Activated gamma-delta T cell (primary cell): ENCODE measurements around the gene WNT7B.
"Not testable (repeated sequence)": the region's sequence is repeated elsewhere in the genome, so short reads cannot be mapped to it uniquely, and the experiment has no call there.

Experiments
- DNase-seq: peaks from one replicate; lab custom pipeline; 2025; lab: John Stamatoyannopoulos, UW

WNT7B gene

DNA sequence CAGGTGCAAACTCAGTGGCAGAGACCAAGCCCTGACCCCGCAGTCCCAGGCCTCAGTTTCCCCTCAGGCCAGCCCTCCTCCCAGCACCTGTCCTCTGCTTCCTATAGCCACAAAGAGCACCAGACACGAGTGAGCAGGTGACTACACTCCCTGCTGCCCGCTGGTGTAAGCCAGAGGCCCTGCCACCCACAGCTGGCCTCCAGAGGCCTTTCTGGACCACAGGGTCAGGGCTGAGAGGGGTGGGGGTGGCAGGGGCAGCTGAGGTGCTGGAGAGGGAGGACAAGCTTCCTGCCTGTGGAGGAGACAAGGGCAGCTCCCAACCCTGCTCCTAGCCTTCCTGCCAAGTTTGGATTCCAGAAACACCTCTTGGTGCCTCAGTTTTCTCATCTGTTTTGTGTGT lies 31.3 kb upstream of the WNT7B start:
- no peak for DNase-seq

DNA sequence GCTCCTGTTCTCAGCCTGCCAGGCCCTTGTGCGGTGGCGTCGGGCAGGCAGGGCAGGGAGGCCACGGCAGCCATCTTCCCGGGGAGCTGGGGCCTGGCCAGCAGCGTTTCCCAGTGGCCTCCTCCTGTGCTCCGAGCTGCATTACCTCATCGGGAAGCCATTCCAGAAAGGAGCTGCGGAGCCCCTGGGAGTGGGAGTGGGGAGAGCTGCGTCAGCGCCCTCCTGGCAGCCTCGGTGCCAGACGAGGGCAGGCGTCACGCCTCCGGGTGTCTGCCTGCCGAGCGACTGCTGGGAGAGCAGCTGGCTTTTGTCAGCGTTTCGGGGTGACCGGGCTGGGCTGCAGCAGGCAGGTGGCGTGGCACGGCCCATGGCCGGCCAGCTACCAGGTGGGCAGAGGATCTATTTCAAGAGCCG lies 30.9 kb upstream of the WNT7B start:
- no peak for DNase-seq

DNA sequence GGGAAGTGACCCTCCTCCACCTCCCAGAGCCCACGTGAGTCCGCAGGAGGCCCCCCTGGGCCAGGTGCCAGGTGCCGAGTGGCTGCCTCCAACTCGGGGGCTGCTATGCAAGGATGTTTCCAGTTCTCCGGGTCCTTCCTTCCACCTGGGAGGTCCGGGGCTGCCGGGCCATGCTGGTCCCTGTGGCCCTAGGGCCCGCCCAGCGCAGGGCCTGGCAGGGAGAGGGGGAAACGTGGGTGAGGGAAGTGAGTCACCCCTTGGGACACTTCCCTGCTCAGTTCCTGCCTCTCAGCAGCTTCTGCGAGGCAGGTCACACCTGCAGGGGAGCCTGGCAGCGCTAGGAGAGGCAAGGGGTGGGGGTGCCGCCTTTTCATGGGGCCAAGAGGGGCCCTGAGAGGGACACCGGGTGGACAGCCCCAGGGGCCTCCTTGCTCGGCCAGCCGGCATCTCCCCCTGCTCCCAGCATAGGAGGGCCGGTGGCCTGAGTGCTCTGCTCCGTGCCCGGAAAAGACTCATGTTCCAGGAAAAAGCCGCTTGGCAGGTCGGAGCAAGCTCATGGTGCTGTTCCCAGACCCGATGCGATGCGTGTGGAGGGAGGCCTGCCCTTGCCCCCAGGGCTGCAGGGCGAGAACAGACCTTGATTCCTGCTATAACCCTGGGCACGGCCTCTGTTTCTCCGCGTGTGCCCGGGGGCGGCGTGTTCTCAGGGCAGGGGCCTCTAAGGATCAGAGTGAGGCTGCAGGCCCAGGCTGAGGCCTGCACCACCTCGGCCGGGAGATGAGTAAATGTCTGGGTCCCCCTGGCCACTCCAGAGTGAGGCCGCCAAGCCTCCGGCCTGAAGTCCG lies 30.3 kb upstream of the WNT7B start:
- no peak for DNase-seq

DNA sequence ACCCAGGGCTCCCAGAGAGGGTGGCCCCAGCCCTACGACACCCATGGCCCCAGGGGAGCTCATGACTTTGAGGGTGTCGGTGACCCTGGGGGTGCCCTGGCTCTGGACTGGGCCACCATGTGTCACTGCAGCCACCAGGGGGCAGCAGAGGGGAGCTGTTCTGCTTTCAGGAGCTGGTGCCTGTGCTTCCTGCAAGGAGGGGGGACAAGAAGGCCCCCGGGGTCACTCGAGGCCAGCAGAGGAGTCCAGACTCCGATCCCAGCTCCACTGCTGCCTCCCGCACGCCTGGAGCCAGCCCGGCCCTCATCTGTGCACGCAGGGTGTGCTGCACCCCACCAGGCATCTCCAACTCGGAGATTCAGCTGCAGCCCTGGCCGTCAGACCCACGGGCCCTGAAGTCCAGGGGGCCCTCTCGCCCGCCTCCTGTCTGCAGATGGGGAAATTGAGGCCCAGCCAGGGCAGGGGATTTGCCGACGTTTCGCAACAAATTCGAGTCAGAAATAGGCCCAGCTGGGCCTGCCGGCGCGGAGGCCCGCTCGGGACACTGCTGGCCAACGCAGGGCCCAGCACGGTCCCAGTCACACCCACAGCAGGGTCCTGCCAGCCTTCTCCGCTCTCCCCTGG lies 29.5 kb upstream of the WNT7B start:
- DNase-seq = peak; percentile 44

DNA sequence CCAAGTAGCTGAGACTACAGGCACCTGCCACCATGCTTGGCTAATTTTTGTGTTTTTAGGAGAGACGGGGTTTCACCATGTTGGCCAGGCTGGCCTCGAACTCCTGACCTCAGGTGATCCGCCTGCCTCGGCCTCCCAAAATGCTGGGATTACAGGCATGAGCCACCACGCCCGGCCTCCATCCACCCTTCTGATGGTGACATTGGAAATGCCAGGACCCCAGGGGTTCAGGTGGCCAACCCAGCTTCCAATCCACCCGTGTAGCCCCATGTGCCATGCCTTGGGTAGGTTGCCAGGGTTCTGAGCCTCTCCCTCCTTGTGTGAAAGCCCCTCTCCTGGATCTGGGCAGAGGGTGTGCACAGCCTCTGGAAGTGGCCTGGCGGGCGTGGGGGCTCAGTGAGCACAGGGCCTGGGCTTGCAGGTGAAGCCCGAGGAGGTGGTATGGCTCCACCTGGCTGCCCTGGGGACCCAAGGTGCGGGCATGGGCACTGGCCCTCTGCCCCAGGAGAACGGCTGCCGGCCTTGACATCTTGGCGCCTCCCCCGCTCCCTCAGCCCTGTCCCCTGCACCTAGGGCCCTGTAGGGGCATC lies 28.2 kb upstream of the WNT7B start:
- not testable (repeated sequence) for DNase-seq

DNA sequence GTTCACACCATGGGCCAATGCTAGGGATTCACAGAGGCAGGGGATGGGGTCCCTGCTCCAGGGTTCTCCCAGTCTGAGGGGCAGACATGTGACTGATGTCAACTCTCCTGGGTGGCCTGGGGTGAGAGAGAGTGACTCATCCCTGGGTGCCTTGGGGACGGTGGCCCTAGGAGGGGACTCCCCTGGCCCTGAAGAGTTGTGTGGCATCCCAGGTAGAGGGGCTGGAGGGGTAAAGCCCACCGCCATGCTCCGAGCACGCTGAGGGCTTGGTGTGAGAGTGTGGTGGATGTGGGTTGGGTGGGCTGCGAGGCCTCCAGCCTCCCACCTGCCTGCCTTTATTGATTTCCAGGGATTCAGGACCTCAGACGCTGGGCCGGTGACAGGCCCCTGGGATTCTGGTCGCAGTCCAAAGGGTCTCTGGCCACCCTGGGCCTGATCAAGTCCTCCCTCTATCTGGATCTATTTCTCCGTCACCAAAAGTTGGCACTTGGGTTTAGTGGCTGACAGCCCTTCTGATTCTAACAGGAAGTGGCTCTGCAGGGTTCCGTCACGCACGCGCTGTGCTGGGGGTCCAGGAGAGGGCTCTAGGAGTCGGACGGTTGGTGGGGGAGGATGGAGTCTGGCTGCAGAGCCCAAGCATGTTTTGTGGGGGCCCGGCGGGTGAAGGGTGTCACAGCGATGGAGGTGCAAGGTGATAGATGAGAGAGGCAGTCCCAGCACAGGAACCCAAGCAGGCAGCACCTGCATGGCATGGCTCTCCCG lies 27.3 kb upstream of the WNT7B start:
- DNase-seq = peak; percentile 34

DNA sequence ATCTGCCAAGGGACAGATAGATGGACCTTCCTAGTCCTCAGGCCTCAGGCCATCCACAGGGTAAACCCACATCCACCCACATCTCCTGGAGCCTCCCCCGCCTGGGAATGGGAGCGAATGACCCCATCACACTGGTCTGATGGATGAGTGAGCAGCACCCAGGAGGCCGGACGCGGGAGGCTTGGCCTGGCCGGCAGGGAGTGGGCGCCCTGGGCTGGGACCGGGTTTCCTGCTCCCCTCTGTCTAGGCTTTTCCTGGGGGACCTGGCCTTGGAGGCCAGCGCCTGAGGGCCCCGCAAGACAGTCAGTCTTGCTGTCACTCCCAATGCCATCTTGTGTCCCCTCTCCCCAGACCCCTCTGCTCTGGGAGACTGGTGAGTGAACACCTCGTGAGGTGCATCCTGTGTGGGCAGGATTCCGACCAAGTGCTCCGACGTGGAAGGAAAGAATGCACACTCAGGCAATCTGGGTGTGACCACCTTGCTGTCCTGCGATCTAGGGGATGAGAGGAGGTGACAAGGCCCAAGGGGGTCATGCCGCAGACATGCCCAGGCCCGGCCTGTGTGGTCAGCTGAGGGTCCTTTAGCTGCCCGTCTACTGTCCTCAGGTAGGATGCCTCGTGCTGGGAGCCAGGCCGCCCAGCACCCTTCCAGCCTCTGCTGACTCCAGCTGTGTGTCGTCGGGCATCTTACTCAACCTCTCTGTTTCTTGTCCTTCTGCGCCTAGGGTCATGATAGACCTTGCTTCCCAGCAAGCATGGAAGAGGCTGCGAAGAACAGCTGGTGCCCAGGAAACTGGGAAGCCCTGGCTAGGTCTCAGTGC lies 26.5 kb upstream of the WNT7B start:
- DNase-seq = no peak

DNA sequence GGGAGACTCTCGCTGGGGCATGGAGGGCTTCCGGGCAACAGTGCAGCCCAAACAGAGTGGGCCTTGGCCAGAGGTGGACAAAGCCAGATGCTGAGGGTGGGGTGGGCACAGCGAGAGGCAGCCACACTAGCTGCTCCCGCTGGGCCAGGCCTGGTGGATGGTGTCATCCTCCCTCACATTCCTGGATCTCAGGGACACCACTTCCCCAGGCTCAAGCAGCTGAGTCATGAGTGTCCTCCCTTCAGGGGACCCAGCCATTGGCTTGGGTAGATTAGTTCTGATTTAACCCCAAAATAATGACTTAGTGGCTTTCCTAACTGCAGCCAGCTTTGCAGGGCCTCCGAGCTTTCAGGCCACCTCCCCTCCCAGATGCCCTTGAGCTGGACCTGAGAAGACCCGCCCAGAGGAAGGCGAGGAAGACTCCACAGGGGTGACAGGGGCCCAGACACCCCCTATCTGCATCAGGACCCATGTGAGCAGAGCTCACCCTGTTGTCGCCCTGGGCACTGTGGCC lies 25.9 kb upstream of the WNT7B start:
- no peak for DNase-seq

DNA sequence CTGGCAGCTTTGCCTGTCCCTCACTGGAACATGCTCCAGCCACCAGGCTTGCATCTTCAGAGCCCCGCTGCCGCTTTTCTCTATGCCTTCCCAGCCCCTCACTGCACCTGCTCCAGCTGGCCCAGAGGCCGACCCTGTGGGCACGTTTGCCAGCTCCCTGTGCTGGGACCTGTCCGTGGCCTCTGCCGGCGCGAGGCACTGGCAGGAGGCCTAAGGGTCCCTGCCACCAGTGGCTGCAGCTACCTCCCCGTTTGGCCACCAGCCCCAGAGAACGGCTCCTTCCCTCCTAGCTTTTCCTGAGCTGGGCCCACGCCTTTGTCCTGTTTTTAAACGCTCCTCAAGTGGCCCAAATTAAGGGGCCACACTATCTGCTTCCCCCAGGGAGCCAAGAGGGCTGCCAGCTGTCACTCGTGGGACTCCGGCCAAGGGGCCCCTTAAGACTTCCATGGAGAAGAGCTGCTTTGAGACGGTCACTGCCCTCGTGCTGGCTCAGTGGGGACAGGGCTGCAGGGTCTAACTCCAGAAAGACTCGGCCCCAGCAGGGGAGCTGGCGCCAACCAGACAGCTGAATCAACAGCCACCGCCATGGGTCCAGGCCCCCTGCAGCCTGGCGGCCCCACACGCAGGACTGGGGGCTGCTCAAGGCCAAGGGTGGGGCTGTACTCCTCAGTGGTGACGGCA lies 24.6 kb upstream of the WNT7B start:
- DNase-seq = no peak

DNA sequence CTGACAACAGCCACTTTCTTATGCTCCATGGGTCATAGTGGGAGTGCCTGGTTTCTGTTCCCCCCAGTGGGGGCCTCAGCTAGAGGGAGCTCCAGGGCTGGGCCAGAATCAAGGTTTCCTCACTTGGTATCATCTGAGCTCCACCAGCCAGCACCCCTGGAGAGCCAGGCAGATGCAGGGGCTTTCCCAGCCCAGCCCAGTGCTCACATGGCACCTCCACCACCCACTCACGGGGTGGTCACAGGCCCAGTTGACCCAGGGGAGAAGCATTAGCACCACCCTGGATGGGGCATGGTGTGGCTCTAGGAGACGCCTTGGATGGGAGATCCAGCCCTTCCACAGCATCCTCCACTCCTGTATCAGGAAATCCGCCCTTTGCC lies 24.1 kb upstream of the WNT7B start:
- no peak for DNase-seq

DNA sequence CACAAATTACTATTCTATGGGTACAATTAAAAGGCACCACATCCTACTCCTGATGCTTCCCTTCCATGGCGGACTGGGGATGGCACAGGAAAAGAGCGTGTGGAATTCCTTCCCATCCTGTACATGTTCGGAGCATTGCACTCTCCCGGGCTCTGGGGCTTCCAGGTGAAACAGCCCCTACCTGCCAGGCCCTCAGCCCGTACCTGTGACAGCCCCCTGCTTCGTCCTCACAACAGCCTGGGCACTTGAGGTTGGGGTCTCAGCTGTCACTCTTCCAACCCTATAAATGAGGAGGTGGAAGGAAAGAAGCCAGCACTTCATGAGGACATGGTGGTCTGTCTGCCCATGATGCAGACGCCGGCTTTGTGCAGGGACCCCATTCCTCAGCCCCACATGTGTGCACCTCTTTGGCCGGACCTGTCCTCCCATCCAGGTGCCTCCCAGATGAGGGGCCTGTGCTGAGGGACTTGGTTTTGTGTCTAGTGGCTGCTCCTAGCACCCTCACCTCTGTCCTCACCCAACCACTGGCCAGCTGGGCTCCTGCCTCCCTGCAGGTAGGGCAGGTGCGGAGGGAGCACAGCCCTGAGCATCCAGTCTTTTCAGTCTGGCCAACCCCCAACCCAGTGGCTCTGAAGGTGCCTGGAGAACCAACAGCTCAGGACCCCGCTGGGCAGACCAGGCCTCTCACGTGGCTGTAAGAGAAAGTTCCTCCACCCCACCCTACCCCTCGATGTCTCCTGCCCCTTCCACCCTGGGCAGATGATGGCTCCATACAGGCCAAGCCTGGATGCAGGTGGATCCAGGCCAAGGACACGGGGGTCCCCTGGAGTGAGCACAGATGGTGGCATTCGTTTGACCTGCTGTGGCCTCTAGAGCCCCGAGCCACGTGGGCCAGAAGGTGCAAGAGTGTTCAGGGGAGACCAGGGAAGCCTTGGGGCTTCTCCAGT lies 23.4 kb upstream of the WNT7B start:
- DNase-seq = no peak

DNA sequence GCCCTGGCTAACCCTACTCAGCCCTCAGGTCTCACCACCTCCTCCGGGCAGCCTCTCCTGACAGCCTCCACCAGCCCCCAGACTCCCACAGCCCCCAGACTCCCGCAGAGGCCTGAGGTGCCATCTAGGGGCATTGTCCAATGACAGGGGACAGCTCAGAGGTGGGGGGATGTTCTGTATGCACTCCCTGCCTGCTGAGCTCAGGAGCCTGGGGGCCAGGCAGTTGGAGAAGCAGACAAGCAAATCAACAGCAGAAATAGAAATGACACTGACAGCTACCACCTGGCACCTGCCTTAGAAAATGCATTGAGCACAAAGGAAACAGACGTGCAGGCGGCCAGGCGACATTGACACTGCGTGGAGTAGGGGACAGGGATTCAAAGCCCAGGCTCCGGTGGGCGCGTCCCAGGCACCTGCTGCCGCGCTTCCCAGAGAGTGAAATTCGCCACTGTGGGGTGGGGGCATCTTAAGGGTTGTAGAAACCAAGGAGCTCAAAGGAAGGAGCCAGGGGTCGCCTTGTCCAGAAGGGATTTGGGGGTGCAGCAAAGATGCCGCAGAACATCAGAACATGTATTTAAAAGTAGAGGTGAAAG lies 22.5 kb upstream of the WNT7B start:
- no peak for DNase-seq

DNA sequence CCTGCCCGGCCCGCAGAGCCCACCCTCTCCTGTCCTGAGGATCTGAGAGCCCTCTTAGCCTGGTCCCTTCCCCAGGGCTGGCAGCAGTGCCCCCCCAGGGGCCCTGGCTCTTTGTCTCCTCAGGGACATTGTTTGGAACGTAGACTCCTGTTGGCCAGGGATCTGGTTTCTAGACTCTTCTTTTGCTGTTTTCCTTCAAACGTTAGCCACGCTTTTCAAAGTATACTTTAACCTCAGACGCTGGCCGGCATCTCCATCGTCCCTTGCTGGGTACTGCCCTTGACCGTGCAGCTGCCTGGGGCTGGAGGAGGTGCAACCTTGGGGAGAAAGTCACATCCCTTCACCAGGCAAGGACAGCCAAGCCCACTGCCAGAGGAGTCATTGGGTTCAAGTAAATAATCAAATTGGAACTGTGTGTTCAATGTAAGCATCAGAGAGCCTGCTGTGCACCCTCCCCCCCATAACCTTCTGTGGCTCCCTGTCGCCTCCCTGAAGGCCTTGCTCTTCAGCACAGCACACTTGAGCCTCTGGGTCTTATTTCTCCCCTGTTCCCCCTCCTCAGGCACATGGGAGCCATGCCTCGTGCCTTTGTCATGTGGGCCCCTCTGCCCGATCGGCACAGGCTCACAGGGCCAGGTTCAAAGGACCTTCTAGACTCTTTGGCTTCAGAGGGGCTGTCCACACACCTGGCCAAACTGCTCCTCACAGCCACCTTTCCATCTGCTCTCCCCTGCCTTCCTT lies 21.8 kb upstream of the WNT7B start:
- DNase-seq = no peak

DNA sequence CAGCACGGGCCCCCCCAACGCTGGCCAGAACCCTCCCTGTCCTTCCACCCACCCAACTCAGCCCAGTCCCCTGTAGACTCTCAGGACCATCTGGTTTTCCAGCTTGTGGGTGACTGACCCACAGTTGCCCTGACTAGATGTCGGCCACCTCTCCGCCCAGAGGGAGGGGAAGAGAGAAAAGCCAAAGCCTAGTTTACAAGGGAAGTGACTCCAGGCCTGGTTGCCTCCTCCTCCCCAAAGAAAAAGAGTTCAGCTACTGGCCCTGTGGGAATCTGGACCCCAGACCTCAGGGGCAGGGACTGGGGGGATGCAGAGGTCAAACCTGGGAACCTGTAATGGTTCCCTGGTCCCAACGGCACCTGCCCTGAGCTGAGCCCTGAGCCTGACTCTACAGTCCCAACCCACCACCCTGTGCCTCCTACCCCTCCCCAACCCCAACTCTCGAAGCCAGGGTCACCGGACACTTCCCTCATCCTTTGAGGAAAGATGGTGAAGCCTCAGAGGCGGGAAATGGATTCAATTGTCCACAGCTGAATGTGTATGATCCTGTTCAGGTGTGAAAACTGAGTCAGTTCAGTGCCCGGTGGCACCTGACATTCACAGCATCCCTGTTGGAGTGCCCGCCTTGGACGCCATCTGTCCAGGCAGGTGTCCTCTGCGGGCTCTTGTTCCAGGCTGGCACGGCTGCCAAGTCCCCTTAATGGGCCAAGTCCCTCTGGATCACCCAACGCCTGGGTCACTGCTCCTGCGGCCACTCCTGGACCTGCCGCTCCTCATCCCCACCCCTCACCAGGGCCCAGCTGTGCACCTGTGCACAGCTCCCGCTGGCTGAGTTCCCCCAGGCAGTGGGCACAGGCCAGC lies 21.0 kb upstream of the WNT7B start:
- DNase-seq = no peak

DNA sequence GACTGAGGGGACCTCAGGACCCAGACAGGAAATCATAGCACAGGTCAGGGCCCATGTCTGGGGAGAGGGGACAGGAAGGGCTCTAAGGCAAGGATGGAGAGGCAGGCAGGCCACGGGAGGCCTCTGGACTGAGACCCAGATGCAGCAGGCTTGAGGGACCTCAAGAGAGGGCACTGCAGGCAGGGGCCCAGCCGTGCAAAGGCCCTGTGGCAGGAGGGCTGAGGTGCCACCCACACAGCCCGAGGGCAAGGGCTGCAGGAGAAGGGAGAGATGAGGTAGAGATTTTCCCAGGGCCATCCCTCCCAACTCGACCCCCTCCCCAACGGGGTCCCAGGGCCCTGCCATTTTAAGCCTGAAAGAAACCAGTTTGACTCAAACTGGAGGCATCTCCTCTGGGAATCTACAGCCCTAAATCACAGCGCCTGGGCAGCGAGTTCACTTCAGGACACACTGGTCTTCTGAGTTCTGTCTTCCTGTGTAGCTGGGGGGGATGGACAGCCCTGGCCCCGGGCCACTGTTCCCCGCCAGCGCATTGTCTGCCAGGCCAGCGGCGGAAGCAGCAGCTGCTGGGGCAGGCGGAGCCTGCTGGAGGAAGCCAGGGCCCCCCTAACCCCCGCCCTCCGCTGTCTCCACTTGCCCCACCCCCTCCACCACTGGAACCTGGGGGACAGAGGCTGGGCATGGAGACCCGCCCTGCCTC lies 20.3 kb upstream of the WNT7B start:
- no peak for DNase-seq

DNA sequence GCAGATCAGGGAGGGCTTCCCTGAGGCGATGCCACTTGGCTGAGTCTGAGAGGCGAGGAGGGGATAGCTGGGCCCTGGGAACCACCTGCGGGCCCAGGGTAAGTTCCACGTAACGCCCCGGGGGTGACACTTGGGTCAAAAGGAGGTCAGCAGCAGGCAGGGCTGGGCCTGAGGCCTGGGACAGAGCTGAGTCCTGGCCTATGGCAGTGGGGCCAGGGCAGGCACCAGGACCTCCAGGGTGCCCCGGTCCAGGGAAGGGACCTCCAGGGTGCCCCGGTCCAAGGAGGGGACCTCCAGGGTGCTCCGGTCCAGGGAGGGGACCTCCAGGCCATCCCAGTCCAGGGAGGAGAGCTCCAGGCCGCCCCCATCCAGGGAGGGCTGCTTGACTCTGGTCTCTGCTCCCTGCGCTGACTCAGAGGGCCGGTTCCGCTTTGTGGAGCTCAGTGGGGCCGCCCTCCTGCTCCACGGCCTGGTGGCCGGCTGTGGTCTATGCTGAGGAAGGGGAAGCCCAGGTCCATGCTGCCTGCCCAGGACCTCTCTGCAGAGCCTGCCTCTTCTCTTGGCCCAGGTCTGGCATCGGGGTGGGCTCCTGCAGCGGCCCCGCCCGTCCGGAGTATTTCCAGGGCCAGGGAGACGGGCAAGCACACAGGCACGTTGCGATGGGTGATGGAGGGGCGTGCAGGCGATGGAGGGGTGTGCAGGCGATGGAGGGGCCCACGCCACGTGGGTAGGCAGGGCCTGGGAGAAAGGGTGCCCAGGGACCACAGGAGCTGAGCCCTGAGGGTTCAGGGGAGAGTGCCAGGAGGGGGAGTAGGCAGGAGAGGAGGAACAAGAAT lies 19.5 kb upstream of the WNT7B start:
- no peak for DNase-seq
